8988T (cell line): Measurements from ENCODE around the gene CCL4L2.
"Not testable (repeated sequence)": the region's sequence is repeated elsewhere in the genome, so short reads cannot be mapped to it uniquely, and the experiment has no call there.

ENCODE experiments used
- DNase-seq: peaks from one replicate; pipeline ENCODE4 v3.0.0; 2011

Gene CCL4L2

DNA sequence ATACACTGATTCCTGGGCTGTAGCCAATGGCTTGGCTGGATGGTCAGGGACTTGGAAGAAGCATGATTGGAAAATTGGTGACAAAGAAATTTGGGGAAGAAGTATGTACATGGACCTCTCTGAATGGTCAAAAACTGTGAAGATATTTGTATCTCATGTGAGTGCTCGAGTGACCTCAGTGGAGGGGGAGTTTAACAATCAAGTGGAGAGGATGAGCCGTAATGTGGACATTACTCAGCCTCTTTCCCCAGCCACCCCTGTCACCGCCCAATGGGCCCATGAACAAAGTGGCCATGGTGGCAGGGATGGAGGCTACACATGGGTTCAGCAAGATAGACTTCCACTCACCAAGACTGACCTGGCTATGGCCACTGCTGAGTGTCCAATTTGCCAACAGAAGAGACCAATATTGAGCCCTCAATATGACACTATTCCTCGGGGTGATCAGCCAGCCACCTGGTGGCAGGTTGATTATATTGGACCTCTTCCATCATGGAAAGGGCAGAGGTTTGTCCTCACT, 10.8 kb downstream of the CCL4L2 start:
- not testable (repeated sequence) for DNase-seq

DNA sequence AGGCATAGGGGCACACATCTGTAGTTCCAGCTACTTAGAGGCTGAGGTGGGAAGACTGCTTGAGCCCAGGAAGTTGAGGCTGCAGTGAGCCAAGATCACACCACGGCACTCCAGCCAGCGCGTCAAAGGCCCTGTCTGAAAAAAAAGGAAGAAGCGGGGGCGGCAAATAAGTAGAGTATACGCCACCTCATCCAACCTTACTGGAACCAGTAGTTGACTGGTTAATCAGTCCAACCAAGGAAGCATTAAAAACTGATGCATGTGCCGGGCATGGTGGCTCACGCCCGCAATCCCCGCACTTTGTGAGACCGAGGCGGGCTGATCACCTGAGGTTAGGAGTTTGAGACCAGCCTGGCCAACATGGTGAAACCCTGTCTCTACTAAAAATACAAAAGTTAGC, 12.1 kb downstream of the CCL4L2 start:
- not testable (repeated sequence) for DNase-seq

DNA sequence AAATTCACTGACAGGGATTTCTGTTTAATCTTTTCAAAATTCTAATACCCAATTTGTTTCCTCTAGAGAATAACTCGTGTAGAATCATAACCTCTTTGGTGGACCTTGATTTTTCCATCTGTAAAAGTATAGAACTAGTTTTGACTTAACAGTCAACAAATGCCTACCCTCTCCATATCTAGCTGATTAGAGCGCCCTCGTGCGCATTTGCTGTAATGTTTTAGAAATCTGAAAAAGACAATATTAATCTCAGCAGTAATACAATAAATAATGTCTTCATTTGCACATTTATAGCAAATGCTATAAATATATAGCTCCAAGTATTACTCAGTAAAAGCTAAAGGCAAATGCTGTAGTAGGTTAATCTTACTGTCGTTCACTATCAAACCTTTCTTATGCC, 18.8 kb downstream of the CCL4L2 start:
- DNase-seq = not testable (repeated sequence)

DNA sequence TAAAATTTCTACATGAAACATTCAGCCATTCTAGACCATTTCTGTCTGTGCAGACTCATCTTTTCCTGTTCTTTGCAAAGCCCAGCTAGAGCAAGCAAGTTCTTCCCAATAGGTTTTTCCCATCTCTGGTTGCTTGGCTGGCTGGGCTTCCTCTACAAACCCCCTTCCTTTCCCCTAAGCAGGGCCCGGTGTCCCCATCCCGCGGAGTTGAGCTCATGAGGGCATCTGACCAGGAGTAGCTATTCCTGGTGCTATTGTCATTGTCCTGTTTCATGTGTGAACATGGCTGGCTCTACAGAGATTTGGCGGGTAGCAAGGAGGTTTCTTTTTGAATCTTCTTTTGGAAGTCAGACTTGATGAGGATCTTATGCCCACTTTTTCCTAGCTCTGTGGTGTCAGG, 31.2 kb downstream of the CCL4L2 start:
- DNase-seq = not testable (repeated sequence)
